NCI-H524 treated with DMSO at 0.1 percent for 48 hours (cell line): Measurements from ENCODE around the gene MT3.

Experiments used
- DNase-seq: peaks from one replicate; lab custom pipeline; 2025; lab: John Stamatoyannopoulos, UW

The MT3 gene

DNA sequence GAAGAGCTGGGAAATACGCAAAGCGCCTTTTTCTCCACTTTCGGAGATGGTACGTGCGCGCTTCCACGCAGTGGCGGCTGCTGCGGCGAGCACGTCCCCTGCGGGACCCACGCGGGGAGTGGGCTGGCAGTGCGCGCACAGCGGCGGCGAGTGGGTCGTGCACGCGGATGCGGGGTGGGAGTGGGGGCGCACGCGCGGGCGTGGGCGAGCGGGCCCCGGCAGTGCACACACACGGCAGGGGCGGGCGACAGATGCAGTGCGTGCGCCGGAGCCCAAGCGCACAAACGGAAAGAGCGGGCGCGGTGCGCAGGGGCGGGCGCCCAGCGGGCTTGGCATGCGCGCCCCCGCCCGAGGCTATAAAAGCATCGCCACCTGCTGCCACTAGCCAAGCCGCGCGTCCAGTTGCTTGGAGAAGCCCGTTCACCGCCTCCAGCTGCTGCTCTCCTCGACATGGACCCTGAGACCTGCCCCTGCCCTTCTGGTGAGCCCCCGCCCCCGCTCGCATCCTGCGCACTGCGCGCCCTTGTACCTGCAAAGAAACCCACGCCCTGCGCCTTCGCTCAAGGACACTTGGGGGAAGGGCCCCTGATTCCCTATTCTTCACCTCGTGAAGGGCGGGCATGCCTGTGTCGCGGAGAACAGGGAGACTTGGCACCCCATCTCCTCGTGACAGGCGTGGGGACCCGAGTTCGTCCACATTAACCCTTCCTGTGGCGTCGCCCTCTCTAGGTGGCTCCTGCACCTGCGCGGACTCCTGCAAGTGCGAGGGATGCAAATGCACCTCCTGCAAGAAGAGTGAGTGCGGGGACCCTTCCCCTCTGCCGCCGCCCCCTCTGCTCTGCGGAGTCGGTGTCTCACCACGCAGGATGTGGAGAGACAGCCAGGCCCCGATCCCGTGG is at the start of gene MT3:
MT3 (plus strand) TSS at position 388 of the 899 bp plus-strand sequence; CDS start at position 451, 63 bp downstream.
- DNase-seq = peak; percentile 40

GRCh38 chr16:56539656-56540055 is 49.7 kb upstream of the MT3 start:
- no peak for DNase-seq

DNA sequence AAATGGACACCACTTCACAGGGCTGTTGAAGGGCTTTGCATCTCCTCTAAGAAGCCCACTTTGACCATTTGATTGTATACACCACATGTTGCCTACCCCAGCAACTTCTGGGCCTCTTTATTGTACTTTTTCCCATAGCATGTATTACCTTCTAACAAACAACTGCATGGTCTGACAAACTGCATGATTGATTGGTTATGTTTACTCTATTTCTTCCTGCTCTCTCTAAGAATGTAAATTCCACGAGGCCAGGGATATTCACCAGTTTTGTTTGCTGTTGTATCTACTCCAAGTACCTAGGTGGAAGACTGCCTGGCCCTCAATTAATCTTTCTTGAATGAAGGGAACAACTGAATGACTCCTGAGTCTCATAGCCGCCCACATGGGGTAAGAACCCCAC is 47.3 kb upstream of the MT3 start:
- DNase-seq = no peak

DNA sequence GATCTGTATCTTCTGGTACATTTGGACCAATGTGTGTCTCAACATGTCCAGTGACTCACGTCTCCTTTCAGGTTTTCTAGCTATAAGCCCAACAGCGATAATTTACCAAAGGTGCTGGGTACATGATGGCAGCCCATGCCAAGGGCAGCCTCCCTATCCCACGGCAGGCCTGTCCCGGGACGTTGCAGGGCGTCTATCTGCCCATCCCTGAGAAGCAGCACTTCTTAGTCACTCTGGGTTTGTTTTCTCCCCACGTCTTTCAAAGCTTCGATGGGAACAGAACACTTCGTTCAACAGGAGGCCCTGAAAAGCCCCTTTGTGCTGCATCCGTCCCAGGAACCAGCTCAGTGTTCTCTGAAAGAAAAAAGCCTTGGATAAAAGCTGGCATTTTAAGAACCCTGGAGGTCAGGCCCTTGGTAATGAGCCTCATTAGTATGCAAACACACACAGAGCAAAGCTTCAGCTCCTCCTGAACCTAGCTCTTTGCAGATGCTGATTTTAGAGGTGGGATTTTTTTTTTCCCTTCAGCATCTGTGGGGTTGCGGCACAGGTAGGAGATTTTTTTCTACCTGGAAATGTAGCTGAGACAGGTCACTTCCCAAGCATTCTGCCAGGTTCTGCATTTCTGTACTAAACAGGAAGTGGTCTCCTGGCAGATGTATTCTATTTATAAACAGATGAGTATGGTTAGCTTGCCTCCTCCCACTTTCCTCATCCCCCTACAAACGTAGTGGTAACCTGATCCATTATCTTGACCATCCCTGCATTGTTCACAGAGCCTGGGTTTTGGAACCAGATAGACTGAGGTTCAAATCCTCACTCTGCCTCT is 42.0 kb upstream of the MT3 start:
- no peak for DNase-seq

DNA sequence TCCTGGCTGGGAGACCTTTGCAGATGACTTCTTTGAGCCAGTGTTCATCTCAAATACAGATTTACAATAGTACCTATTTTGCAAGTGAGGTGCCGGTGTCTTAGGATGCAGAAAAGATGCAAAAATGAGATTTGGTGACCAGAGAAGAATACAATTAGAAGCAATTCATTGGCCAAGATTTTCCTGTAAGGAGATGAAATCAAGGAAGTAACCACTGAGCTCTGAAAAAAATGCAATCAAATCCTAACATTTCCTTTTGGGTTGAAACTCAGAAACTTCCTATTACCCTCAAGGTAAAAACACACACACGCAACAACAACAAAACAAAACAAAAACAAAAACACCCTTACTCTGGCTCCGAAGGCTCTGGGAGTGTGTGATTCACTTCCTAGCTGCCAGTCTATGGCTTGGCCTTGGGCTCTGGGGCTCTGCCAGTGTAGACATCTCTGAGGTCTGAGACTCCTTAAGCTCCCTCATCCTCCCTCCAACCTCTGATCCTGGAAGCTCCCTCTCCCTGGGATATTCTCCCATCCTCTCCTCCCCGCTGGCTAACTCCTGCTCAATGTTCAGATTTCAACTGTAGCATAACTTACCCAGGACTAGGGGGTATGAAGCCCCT is 41.3 kb upstream of the MT3 start:
- no peak for DNase-seq

- DNase-seq = no peak
Observed at GRCh38 chr16:56549161-56549560, 40.2 kb upstream of the MT3 start.

DNA sequence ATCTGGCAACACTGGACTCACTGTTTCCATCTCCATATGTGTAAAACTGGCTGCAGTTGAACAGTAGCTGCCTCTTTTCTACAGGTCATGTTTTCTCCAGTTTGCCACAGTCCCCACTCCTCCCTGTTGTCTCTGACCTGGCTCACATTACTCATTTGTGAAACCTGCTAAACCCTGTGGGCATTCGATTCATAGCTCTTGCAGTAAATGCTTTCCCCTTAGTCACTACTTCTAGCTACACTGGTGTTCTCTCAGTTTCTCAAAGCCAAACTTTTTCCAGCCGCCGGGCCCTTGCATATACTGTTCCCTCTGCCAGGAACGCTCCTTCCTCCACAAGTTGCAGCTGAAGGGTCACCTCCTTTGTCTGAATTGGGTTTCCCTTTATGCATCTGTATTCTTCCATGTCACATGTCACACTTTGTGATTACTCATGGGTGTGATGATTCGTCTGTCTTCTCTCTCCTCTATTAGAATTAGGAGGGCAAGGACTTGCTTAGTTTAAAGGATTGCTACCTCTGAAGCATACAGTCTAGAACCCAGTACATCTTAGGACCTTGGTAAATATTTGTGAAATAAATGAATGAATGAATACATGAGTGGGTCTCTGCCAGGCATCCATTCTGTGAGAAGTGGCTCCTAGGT is 39.5 kb upstream of the MT3 start:
- no peak for DNase-seq

- no peak for DNase-seq
Observed at GRCh38 chr16:56551796-56552738, 37.3 kb upstream of the MT3 start.

DNA sequence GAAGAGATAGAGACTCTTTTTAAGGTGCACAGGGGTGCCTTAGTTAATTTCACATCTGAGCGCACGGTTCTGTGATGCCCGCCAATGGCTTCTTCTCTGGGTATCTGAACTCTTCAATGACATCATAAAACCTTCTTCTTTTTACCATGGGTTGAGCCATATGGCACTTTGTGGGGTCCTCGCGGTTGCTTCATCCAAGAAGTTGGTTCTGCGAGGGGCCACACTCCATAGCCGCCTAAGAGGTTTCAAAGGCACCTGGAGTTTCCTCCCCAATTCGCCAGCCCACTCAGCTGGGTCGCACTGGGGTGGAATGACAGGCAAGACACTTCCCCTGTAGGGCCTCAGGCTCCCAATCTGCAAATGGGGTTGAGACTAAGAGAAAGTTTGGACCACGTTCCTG is 34.9 kb upstream of the MT3 start:
- no peak for DNase-seq

DNA sequence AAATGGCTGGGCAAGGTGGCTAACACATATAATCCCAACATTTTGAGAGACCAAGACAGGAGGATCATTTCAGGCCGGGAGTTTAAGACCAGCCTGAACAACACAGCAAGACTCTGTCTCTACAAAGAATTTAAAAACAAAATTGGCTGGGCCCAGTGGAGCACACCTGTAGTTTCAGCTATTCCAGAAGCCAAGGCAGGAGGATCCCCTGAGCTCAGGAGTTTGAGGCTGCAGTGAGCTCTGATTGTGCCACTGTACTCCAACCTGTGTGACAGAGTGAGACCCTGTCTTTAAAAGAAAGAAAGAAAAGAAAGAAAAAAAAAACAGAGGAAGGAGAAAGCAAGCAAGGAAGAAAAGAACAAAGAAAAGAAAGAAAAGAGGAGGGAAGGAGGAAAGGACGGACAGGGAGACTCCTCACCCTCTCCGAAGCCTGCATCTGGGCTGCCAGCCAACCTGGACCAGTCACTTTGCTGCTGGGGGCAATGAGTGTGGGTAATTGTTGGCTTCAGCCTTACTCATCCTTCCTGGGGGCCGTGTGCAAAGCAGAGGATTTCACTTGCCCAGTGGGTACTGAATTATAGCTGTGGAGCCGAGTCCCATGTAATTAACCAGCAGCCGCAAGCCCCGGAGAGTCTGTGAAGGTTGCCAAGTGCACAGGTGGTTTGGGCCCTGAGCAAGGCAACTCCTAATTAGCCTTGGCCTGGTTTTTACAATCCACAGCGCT is 31.1 kb upstream of the MT3 start:
- no peak for DNase-seq

GRCh38 chr16:56559109-56559508 is 30.2 kb upstream of the MT3 start:
- no peak for DNase-seq

DNA sequence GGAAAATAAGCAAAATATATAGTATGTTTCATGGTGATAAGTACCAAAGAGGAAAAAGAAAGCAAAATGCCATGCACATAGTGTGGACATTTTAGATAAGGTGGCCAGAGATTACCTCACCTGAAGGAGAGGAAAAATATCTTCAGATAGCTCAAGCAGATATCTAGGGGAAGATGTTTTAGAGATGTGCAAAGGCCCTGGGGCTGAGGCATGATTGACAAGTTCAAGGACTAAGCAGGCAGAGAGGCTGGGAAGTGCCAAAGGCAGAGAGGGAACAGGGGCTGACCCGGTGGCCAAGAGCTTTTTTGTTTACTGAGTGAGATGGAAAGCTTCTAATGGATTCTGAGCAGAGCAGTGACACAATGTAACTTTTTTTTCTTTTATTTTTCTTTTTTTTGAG is 28.9 kb upstream of the MT3 start:
- DNase-seq = no peak

- no peak for DNase-seq
Observed at GRCh38 chr16:56561126-56561525, 28.2 kb upstream of the MT3 start.

GRCh38 chr16:56564793-56565477 is 24.4 kb upstream of the MT3 start, which contains the start of gene MT4:
Gene MT4, plus strand, starts transcription at chr16:56565073. Its CDS starts 56 bp downstream, at chr16:56565129.
- DNase-seq = no peak

DNA sequence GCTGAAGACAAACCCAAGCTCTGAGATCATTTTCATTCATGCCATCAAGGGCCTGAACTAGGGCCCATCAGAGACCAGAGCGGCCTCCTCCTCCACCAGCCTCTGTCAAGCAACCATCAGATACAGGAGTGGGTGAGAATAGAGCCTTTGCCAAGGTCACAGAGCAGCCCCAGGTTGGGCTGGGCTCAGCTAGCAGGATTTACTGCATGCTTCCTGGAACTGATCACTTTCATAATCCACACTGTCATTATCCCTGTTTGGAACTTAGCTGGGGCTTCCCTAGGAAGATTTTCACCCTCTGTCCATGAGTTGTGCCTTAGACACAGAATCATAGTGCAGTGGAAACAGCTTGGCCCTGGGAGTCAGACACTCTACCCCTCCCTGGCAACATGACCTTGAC is 19.4 kb upstream of the MT3 start:
- DNase-seq = no peak

DNA sequence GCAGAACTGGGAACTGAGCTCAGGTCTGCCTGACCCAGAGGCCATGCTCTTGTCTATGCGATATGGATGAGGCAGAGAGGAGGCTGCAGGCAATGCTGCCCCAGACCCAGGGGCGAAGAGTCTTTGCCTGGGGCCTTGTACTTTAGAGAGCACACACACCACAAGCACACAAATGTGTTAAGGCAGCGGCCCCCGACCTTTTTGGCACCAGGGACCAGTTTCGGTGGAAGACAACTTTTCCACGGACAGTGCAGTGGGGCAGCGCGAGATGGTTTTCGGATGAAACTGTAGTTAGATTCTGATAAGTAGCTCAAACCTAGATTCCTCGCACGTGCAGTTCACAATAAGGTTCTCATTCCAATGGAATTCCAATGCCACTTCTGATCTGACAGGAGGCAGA is 17.8 kb upstream of the MT3 start:
- DNase-seq = no peak

DNA sequence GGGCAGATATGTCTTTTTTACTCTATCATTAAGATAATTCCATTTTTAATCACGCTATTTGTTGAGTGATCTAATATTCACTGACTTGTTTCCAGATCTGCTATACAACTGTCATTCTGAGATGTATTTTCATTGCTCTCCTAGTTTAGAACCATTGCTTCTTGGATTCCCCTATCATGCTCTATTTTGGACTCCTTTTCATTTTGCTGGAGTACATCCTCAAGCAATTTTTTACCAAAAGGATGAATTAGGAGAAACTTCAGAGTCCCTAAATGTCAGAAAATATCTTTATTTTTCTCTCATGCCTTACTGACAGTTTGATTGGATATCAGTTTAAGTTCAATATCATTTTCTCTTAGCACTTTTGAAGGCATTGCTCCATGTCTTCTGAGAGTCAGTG is 14.7 kb upstream of the MT3 start:
- no peak for DNase-seq

DNA sequence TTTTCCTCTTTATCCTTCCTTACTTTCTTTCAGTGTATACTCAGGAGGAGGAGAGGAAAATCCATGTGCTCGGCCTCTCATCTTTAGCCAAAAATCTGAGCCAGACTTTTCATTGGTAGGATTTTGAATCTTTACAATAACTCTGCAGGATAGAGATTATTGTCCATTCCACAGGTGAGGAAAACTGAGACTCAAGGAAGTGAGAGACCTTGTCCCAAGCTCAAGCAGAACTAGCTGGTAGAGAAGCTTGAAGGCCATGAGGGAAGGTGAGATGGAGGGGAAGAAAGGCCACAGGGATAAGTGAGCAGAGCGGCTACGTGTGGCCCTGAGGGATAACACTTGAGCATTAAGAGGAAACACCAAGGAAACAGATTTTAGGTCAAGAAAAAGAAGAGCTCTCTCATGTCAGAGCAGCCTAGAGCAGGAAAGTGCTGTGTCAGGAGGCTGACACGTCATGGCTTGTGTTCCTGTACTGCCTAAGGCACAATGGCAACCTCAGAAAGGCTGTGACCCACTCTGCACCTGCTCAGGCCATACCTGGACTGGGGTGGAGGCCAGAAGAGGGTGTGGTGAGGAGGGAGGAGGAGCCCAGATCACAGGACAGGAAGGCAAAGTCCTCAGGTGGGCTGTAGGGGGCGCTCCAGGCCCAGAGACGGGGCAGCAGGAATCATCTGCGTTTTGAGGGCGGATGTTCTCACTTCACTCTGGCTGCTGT is 12.6 kb upstream of the MT3 start:
- DNase-seq = no peak

GRCh38 chr16:56577300-56577625 is 12.1 kb upstream of the MT3 start:
- DNase-seq = no peak
